Stimulated activated CD8-positive, alpha-beta memory T cell treated with anti-CD3 and anti-CD28 coated beads, Interleukin-15, amount 100 ng/mL, for 4 hours (primary cell): ENCODE data around the gene AMFR.

ENCODE experiments used
- DNase-seq, 2 donors: peaks; one replicate each; pipeline ENCODE4 v3.0.0-alpha.2; 2020; ENCODE audit warnings: low read depth in 2 of 2

The AMFR gene

GRCh38 chr16:56347670-56348069 lies 77.7 kb downstream of the AMFR start:
- no peak for DNase-seq

DNA sequence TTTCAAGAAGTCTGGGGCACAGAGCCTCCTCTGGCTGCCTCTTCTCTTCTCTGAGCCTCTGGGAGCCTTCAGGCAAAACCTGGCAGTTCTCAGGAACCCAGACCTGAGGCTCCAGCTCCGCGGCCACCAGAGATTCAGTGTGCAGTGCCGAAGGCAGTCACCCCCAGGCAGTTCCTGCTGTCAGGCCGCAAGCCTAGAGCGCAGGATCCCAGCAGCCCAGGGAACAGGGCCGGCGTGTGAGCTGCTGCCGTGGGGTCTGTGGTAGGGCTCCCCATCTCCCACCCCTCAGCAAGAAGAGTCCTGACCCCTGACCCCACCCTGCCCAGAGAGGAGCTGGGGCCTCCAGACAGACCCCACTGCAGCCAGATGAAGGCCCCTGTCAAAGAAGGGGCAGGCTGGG lies 78.2 kb downstream of the AMFR start:
- no peak for DNase-seq

GRCh38 chr16:56346131-56346890 lies 79.0 kb downstream of the AMFR start:
- DNase-seq: no peak

GRCh38 chr16:56345406-56346050 lies 79.8 kb downstream of the AMFR start:
- DNase-seq: no peak

DNA sequence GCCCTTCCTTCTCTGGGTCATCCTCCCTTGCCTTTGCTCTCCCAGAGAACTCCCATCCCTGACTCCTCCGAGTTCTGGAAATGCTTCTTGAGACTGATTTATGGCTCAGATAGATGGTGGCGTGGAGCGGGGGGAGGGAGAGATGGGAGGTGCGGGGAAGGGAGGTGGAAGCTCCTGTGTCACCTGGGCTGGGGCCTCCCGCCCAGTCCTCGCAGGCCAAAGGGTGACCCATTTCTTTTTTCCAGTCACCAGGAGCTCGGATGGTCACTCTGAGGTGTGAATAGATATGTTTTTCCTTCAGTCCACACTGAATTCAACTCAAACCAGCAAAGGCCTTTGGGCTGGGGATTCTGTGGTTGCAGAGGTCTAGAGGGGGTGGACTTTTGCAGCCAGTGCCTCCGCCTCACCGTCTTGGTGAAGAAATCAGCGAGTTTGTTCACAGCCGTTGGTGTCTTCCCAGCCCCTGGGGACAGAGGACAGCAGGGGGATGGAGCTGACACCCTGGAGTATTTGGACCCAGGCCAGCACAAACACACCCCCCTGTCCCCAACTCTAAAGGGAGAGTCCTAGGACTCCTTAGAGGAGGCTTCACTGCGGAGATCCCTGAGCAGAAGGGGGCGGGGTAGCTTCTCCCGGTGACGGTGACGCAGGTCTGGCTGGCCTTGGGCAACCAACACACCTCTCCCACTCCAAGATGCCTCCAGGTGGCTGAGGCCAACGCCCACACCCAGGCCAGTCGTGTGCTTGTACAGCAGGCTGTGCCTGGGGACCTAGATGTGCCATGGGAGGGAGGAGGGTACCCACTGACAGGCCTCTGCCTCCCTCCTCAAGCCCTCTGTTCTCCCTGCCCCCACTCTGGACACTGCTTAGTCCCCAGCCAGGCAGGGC lies 80.6 kb downstream of the AMFR start:
- DNase-seq: no peak

DNA sequence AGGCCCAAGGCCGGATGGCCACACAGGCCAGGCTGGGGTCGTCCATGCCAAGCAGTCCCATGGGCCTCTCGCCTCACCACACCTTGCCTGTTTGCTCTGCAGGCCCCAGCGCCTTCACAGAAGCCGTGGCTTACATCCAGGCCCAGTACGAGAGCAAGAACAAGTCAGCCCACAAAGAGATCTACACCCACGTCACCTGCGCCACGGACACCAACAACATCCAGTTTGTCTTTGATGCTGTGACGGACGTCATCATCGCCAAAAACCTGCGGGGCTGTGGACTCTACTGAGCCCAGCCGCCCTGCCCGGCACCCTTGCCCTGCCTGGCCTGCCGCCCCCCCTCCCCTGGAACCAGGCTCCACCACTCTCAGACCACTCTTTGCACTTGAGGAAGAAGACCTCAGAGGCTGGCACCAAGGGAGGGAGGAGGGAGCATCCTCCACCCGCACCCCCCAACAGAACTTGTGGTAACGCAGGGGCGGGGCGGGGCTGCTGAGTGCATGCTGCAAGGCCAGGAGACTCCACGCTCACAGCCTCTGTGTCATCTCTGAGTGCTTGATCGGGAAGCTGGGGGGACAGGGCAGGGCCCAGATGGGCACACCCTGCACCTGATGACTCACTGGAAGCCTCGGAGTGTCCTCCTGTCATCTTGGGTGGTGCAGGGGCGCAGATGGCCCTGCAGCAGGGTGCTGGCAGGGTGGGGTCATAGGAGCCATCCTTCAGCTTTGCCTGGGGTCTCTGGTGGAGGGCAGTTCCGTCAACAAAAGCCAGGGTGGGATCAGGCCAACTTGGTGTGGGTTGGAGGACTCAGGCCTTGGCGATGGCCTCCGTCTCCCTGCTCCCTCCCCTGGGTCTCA lies 81.5 kb downstream of the AMFR start:
- DNase-seq: no peak

DNA sequence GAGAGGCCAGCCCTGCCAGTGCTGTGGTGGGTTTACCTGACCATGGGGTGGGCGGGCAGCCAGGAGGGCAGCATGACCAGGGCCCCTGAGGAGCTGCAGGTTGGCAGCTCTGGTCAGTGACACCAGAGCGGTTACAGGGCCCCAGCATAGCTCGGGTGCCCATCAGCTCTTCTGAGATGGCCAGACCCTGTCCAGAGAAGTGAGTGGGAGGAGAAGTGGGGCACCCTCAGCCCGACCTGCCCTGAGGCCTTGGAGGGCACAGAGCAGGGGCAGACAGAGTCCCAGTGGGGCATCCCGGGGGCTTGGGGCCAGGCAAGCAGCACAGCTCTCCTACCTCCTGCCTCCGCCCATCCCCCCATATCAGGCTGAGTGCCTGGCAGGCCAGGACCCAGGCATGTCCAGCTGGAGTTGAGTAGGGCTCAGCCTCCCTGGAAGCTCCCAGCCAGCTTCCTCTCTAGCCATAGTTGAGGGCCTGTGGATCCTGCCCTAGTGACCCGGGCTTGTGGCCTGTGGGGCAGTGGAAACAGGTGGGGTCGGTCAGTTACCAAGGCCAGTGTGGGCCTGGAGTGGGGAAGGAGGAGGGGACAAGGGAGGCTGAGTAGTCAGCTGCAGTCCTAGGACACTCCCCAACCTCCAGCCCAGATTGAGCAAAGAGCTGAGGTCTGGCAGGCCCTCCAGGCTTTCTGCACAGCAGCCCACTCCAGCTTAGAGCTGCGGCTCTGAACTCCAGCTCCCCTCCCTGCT lies 83.5 kb downstream of the AMFR start:
- DNase-seq: no peak

DNA sequence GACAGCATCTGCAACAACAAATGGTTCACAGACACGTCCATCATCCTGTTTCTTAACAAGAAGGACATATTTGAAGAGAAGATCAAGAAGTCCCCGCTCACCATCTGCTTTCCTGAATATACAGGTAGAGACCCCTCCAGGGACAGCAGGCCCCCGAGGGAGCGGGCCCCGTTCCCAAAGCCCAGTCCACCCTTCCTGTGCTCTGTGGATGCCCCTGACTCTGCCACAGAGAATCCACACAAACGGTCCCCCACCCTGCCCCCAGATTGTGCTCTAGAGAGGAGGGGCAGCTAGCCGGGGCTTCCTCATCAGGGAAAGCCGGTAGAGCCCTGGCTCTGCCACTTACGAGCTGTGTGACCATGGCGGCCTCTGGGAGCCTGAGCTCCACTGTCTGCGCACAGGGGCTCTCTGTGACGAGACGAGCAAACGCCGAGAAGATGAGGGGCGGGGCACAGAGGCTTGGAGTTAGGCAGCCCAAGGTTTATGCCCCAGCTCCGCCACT lies 84.4 kb downstream of the AMFR start:
- DNase-seq: no peak

DNA sequence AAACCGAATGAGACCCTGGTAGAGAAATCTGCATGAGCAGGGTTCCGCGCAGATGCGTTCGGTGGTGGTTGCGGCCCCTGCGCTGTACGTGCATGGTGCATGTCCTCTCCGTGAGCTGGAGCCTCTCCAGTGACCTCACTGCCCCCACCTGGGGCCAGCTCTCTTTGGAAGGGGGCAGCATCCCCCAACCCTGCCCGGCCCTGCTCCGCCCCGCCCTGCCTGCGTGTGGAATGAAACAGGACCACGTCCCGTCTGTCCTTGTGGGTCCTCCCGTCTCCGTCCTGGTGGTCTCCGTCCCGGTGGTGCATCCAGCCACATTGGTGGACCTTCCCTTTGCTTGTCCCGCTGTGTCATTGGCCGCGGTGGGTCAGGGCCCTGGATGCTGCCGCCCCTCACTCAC lies 84.9 kb downstream of the AMFR start:
- no peak for DNase-seq

DNA sequence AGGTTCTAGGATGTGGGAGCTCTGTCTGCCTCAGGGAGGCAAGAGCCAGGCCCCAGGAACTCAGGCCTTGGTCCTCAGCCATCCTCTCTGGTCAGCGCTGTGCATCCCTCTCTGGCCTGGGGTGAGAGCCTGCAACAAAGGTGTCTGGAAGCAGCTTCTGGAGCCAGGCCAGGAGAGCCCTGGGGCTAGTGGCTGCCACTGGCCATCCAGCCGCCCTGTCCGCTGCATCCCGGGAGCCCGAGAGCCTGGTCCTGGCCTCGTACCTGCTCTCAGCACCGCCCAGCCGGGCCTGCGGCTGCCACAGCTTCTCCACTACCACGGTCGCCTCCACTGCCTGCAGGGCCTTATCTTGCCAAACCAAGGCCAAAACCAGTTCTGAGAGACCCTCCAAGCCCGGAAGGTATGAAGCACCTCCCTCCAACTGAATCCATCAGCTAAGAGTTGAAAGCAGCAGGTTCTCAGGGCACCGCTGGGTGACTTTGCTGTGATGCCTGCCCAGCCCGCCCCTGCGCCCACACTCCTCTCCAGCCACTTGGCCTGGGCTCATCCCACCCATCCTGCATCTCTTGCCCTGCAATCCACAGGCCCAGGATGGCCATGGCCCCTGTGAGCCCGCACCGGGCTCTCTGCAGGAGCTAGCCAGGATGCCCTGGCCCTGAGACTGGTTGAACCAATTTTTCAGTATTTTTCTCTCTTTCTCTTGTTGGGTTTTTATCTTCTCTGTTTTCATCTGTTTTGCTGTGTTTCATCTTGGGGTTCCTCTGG lies 85.7 kb downstream of the AMFR start:
- DNase-seq: no peak

GRCh38 chr16:56338566-56339318 lies 86.6 kb downstream of the AMFR start:
- DNase-seq: no peak

GRCh38 chr16:56337858-56338325 lies 87.5 kb downstream of the AMFR start:
- DNase-seq: no peak

DNA sequence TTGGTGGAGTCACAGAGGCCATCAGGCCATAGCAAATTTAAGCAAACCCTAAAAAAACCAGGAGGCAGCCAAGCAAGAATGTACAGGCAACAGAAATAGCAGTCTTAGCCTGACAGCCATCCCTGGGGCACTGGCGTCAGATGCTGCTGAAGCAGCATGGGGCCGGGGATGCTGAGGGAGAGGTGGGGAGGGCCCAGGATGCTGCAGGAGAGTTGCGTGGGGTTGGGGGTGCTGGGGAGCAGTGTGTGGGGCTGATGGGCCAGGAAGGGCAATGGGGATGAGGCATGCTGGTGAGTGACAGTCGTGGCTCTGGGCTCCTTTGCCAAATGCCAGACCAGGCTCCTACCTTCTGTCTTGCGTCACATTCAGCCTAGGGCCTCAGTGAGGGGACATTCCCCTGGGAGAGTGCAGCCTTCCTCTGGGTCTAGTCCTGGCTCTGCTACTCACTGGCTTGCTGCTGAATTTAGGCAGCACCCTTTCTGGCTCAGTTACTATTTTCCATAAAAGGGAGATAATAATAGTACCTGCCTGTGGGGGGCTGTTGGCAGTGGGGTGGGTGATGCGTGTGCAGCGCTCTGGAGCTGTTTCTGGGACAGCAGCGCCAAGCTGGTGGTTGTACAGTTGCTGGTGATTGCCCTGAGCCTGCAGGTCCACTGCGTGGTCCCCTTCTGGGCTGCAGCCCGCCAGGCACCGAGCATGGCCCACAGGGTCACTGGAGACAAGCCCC lies 88.1 kb downstream of the AMFR start:
- DNase-seq: no peak

- no peak for DNase-seq
Measured at GRCh38 chr16:56336711-56337110, 88.6 kb downstream of the AMFR start.

GRCh38 chr16:56336071-56336688 lies 89.2 kb downstream of the AMFR start:
- DNase-seq: no peak

DNA sequence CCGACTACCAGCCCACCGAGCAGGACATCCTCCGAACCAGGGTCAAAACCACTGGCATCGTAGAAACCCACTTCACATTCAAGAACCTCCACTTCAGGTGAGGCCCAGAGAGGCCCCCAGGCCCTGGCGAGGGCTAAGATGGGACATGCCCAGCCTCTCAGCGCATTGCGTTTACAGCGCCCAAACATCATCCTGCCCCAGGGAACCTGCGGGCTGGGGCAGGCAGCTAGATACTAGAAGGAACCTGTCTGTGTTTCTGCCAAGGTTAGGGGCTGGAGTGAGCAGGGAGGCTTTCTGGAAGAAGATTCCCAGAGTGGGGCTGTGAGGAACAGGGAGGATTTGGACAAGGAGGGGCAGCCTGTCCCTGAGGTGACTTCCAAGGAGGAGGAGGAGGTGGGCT lies 90.6 kb downstream of the AMFR start:
- DNase-seq: no peak

DNA sequence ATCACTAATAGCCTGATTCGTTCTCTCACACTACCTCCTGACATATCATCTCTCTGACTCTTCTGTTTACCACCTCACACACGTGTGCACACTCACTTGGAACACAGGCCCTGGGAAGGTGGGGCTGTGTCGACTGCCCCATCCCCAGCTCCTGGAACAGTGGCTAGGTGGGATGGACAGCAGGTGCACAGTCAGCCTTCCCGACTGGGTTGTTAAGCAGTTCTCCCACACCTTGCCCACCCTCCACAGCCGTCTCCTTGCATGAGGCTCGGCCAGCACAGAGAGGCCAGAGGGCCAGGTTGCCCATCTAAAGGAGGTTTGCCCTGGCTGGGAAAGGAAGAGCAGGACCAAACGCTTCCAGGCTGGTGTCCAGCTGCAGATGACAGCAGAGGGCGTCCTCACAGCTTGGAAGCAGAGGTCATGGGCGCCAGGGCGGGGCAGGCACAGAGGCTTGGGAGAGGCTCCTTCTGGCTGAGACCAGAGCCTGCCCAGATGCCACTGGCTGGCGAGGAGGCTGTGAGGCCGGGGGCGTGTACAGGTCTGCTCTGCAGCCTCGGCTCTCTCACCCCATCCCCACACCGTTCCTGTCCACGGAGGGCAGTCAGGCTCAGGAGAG lies 92.8 kb downstream of the AMFR start:
- no peak for DNase-seq

DNA sequence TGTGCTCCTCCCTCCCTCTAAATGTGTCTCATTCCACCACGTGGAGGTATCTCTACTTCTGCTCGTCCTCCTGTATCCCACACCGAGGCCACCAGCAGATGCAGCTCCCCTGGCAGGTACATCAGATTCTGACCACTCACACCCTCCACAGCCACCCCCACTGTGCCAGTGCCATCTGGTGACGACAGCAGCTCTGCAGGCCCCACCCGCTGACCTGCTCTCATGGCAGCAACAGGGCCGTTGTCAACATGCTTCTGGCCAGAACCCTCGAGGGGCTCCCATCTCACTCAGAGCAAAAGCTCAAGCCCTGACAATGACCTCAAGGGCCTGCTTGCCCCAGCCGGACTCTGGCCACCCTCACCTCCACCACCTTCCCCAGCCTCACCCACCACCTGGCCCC lies 93.4 kb downstream of the AMFR start:
- no peak for DNase-seq
